Endodermal cell (in vitro differentiated cells): ENCODE data around the gene SNX5. TPM values are rescaled to one million over a fixed set of nuclear protein-coding genes. Genes with fewer than 3 reads are reported as not detected.

Experiments
- DNase-seq: peaks from one replicate; pipeline ENCODE4 v3.0.0-alpha.2; 2017
- H3K27ac ChIP-seq: 2 replicates; pipeline ENCODE4 v1.5.1; 2013; ENCODE audit warnings: mild to moderate bottlenecking, low read depth, low read length, moderate library complexity
- H3K27me3 ChIP-seq: 2 replicates; pipeline ENCODE4 v1.6.1; 2013; ENCODE audit warnings: mild to moderate bottlenecking, low read length, moderate library complexity; ENCODE audit not compliant: insufficient read depth, control insufficient read depth, poor library complexity, severe bottlenecking
- H3K36me3 ChIP-seq: 2 replicates; pipeline ENCODE4 v1.7.0; 2013; ENCODE audit warnings: mild to moderate bottlenecking, low read length, moderate library complexity; ENCODE audit not compliant: control insufficient read depth, insufficient read depth
- H3K4me1 ChIP-seq: one replicate; pipeline ENCODE4 v1.7.0; 2013; ENCODE audit warnings: low read length; ENCODE audit not compliant: control insufficient read depth, insufficient read depth
- H3K4me3 ChIP-seq: 2 replicates; pipeline ENCODE4 v1.5.1; 2013; ENCODE audit warnings: mild to moderate bottlenecking, low read length, moderate library complexity
- H3K9ac ChIP-seq: 2 replicates; pipeline ENCODE4 v1.6.1; 2013; ENCODE audit warnings: mild to moderate bottlenecking, low read length, moderate library complexity; ENCODE audit not compliant: poor library complexity, severe bottlenecking; ENCODE audit errors: extremely low read depth
- H3K9me3 ChIP-seq: 2 replicates; pipeline ENCODE4 v1.6.1; 2013; ENCODE audit warnings: mild to moderate bottlenecking, low read length, moderate library complexity; ENCODE audit not compliant: control insufficient read depth
- H3K27ac Mint-ChIP-seq: 2 replicates; pipeline ENCODE4 v1.8.0; 2020; ENCODE audit warnings: mixed read lengths
- H3K27me3 Mint-ChIP-seq: 2 replicates; pipeline ENCODE4 v1.8.0; 2021; ENCODE audit warnings: mild to moderate bottlenecking, mixed read lengths; ENCODE audit not compliant: insufficient read depth
- H3K36me3 Mint-ChIP-seq: 2 replicates; pipeline ENCODE4 v1.8.0; 2020; ENCODE audit warnings: low read depth, mixed read lengths
- H3K4me1 Mint-ChIP-seq: 2 replicates; pipeline ENCODE4 v1.8.0; 2020; ENCODE audit warnings: mixed read lengths
- H3K4me3 Mint-ChIP-seq: 2 replicates; pipeline ENCODE4 v1.8.0; 2020; ENCODE audit warnings: mild to moderate bottlenecking, moderate library complexity, mixed read lengths
- H3K9me3 Mint-ChIP-seq: 2 replicates; pipeline ENCODE4 v1.8.0; 2020; ENCODE audit warnings: mild to moderate bottlenecking, mixed read lengths
- CTCF ChIP-seq: fragments of 200-600 bp; sonication (generic); conservative IDR thresholded peaks from 2 replicates; pipeline ENCODE4 v1.5.0; 2021; ENCODE audit warnings: antibody characterized with exemption, mild to moderate bottlenecking
- WGBS, 2 experiments: methylation state at CpG; one replicate each; pipeline versions ENCODE4 v1.1.5 to v1.1.7; 2013; ENCODE audit warnings: missing lambda C conversion rate in 2 of 2, mixed read lengths in 1 of 2; ENCODE audit not compliant: insufficient coverage in 1 of 2, insufficient read length in 1 of 2; 5-methylcytosine and 5-hydroxymethylcytosine counted together
- total RNA-seq, 2 donors: library from RNA; stranded (reverse); fragmentation: NEBNext Ultra II Directional in 1 of 2; extraction: Animal tissue kit (Norgen Biotek cat#: 25700) in 1 of 2; gene quantifications; 2 replicates in 1 of 2; 3 replicates in 1 of 2; pipeline ENCODE4 v1.2.1, GENCODE V29; 2021

The SNX5 gene
- total RNA-seq, 2 donors from 2014 or later: 170 to 171 TPM

- no peak overlapping the region for H3K4me3 Mint-ChIP-seq
- no peak overlapping the region for H3K27ac Mint-ChIP-seq
- H3K9me3 Mint-ChIP-seq: no peaks in the 10 kb centered on the region
Measured at GRCh38 chr20:17917832-17918618, 50.6 kb downstream of the SNX5 start.

GRCh38 chr20:17916433-17916891, 52.1 kb downstream of the SNX5 start:
- H3K27ac Mint-ChIP-seq: no peak overlapping the region
- WGBS, 2 experiments: 85 to 100% methylated on average over 1 to 3 of the region's 3 CpGs

More at GRCh38 chr20:17917832-17918618, 50.6 kb downstream of the SNX5 start:
- Mint-ChIP-seq H3K27me3 (no peaks in the 10 kb centered on the region), H3K4me1 (no peaks in the 10 kb centered on the region), H3K36me3 (no peaks in the 10 kb centered on the region)
- DNase-seq: no peak
- Histone ChIP-seq H3K4me3 (no peak overlapping the region), H3K9me3 (no peaks in the 10 kb centered on the region), H3K36me3 (no peaks in the 10 kb centered on the region), H3K4me1 (no peaks in the 10 kb centered on the region), H3K27me3 (no peaks in the 10 kb centered on the region), H3K27ac (no peak overlapping the region), H3K9ac (no peak overlapping the region)
- no peak for TF ChIP-seq CTCF
- WGBS, 2 experiments: 88 to 94% methylated on average over 3 to 7 of the region's 7 CpGs

GRCh38 chr20:17914957-17915356, 53.6 kb downstream of the SNX5 start:
- no peak overlapping the region for H3K27ac ChIP-seq
- Mint-ChIP-seq H3K4me3 (no peak overlapping the region), H3K9me3 (no peaks in the 10 kb centered on the region), H3K27me3 (no peaks in the 10 kb centered on the region), H3K27ac (no peak overlapping the region), H3K36me3 (no peaks in the 10 kb centered on the region), H3K4me1 (no peaks in the 10 kb centered on the region)
- WGBS, 2 experiments: 90% methylated on average over 2 to 4 of the region's 4 CpGs
- DNase-seq: no peak
- H3K27me3 ChIP-seq: no peaks in the 10 kb centered on the region
- H3K36me3 ChIP-seq: no peaks in the 10 kb centered on the region
- no peak for TF ChIP-seq CTCF
- no peak overlapping the region for H3K9ac ChIP-seq
- no peaks in the 10 kb centered on the region for H3K4me1 ChIP-seq
- H3K9me3 ChIP-seq: no peaks in the 10 kb centered on the region
- no peak overlapping the region for H3K4me3 ChIP-seq

More at GRCh38 chr20:17916433-17916891, 52.1 kb downstream of the SNX5 start:
- no peaks in the 10 kb centered on the region for H3K36me3 Mint-ChIP-seq
- Histone ChIP-seq H3K27me3 (no peaks in the 10 kb centered on the region), H3K27ac (no peak overlapping the region), H3K4me3 (no peak overlapping the region), H3K9ac (no peak overlapping the region), H3K36me3 (no peaks in the 10 kb centered on the region), H3K4me1 (no peaks in the 10 kb centered on the region), H3K9me3 (no peaks in the 10 kb centered on the region)
- TF ChIP-seq CTCF: no peak
- no peaks in the 10 kb centered on the region for H3K9me3 Mint-ChIP-seq
- no peaks in the 10 kb centered on the region for H3K27me3 Mint-ChIP-seq
- no peak overlapping the region for H3K4me3 Mint-ChIP-seq
- no peaks in the 10 kb centered on the region for H3K4me1 Mint-ChIP-seq
- DNase-seq: no peak
